ENCODE measurements around the gene DNAJA3. TPM values are rescaled to one million over a fixed set of nuclear protein-coding genes. Genes with fewer than 3 reads are reported as not detected.

The DNAJA3 gene
- total and polyA plus RNA-seq, 9 of the 15 experiments (the other 6 are each of a cell fraction or from before 2014, with no cell fraction given): 8.1 to 105 (median 79.0) TPM

DNA sequence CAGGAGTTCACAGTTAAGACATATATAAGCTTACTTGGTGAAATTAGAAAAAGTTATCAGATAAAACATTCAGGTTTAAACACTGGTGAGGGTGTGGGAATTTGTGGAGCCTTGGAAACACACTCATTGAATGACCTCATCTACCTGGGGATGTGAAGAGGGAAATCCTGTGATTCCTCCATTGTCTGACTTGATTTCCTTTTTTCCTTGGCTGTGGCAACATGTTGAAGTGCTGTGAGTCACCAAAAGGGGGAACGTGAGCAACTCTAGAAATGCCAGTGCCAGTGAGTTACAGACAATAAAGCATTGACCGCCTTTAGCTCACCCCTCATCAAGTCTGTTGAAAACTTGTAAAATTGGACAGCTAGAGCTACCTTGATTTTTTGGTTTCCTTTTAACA lies 52.3 kb downstream of the DNAJA3 start (continued):
- TF ChIP-seq, protein P1, sequence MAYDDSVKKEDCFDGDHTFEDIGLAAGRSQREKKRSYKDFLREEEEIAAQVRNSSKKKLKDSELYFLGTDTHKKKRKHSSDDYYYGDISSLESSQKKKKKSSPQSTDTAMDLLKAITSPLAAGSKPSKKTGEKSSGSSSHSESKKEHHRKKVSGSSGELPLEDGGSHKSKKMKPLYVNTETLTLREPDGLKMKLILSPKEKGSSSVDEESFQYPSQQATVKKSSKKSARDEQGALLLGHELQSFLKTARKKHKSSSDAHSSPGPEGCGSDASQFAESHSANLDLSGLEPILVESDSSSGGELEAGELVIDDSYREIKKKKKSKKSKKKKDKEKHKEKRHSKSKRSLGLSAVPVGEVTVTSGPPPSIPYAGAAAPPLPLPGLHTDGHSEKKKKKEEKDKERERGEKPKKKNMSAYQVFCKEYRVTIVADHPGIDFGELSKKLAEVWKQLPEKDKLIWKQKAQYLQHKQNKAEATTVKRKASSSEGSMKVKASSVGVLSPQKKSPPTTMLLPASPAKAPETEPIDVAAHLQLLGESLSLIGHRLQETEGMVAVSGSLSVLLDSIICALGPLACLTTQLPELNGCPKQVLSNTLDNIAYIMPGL (CRISPR knock-in tag; IDR thresholded peaks at IDR 0.05): no peak
- TF ChIP-seq MLLT1 (IDR thresholded peaks at IDR 0.05) (no peak), PYGO2 (tag; IDR thresholded peaks at IDR 0.05) (no peak), NKRF (IDR thresholded peaks at IDR 0.05; ENCODE audit: borderline replicate concordance) (no peak), PHB2 (IDR thresholded peaks at IDR 0.05; ENCODE audit: low read depth) (no peak), SRF (CRISPR knock-in tag; IDR thresholded peaks at IDR 0.05) (no peak), CSDE1 (IDR thresholded peaks at IDR 0.05) (no peak), HNRNPUL1 (IDR thresholded peaks at IDR 0.05; ENCODE audit: low read length) (no peak), U2AF1 (optimal IDR thresholded peaks at IDR 0.05; ENCODE audit: low read depth, low read length) (no peak), NRF1 (conservative IDR thresholded peaks at IDR 0.05 in 1 of 2, IDR thresholded peaks at IDR 0.05 in 1 of 2) (peak in 1 of 2 experiments; percentile 24; a peak in 1 of 4 replicates)
